B cell (primary cell): ENCODE data around the gene SNTG2. TPM values are rescaled to one million over a fixed set of nuclear protein-coding genes. Genes with fewer than 3 reads are reported as not detected.

ENCODE experiments used
- ATAC-seq: fragments of 200-7000 bp; cut with Tn5 transposase; one replicate; pipeline ENCODE4 v1.10.0; 2021; ENCODE audit warnings: low read depth, mild to moderate bottlenecking, moderate number of reproducible peaks, moderate library complexity
- CTCF ChIA-PET: fragments of 350-600 bp; sonication (Branson Sonifier 250); formaldehyde crosslinking; loops from one replicate; lab custom pipeline; 2021; ENCODE audit warnings: antibody characterized with exemption, inconsistent platforms; lab: Charles Lee
- POLR2A ChIA-PET: fragments of 350-600 bp; sonication (Branson Sonifier 250); formaldehyde crosslinking; loops from one replicate; lab custom pipeline; 2021; ENCODE audit warnings: antibody characterized with exemption; lab: Charles Lee
- DNase-seq: peaks from one replicate; pipeline ENCODE4 v3.0.0; 2013
- H2AFZ ChIP-seq: 2 replicates; pipeline ENCODE4 v1.6.1; 2012; ENCODE audit warnings: mild to moderate bottlenecking, low read depth, low read length; ENCODE audit not compliant: insufficient read depth, poor library complexity, severe bottlenecking
- H3K27ac ChIP-seq, 2 donors: 1 replicate in 1 of 2; 2 replicates in 1 of 2; pipeline ENCODE4 v1.5.1; 2012 to 2013; ENCODE audit warnings: low read length in 2 of 2, mild to moderate bottlenecking in 2 of 2, moderate library complexity in 1 of 2
- H3K27me3 ChIP-seq, 4 experiments: fragments of 200-600 bp in 1 of 4; sonication (generic) in 1 of 4; replicated peaks in 1 of 4; 1 replicate in 2 of 4; 2 replicates in 2 of 4; pipeline versions ENCODE4 v1.6.1 to v1.7.0; 2013 to 2016; ENCODE audit warnings: low read length in 3 of 4, mild to moderate bottlenecking in 2 of 4, mixed read lengths in 1 of 4, moderate library complexity in 1 of 4; ENCODE audit not compliant: insufficient read depth in 4 of 4, control insufficient read depth in 3 of 4; ENCODE audit errors: control extremely low read depth in 1 of 4
- H3K36me3 ChIP-seq, 2 experiments: replicated peaks in 1 of 2; 1 replicate in 1 of 2; 2 replicates in 1 of 2; pipeline versions ENCODE4 v1.6.1 to v1.7.1; 2013; ENCODE audit warnings: low read length in 1 of 2; ENCODE audit not compliant: insufficient read depth in 2 of 2, control insufficient read depth in 1 of 2; ENCODE audit errors: control extremely low read depth in 1 of 2, extremely low read depth in 1 of 2
- H3K4me1 ChIP-seq, 2 donors: fragments of 200-600 bp in 1 of 2; sonication (generic) in 1 of 2; 1 replicate in 1 of 2; 2 replicates in 1 of 2; pipeline versions ENCODE4 v1.5.1 to v1.6.1; 2013 to 2017; ENCODE audit warnings: low read length in 2 of 2; ENCODE audit not compliant: control insufficient read depth in 2 of 2, insufficient read depth in 2 of 2
- H3K4me2 ChIP-seq: replicated peaks from 2 replicates; pipeline ENCODE3; 2012; ENCODE audit warnings: mild to moderate bottlenecking, low read depth, low read length; ENCODE audit not compliant: poor library complexity, severe bottlenecking
- H3K4me3 ChIP-seq, 5 experiments: fragments of 200-600 bp in 1 of 5; sonication (generic) in 1 of 5; 1 replicate in 3 of 5; 2 replicates in 2 of 5; pipeline versions ENCODE4 v1.5.1 to v1.7.0; 2011 to 2016; ENCODE audit warnings: low read length in 4 of 5, mild to moderate bottlenecking in 4 of 5, low read depth in 2 of 5, control low read depth in 1 of 5, moderate library complexity in 1 of 5; ENCODE audit not compliant: insufficient read depth in 1 of 5; ENCODE audit errors: control extremely low read depth in 1 of 5, extremely low read depth in 1 of 5
- H3K79me2 ChIP-seq: fragments of 200-600 bp; sonication (generic); one replicate; pipeline ENCODE4 v1.6.0; 2016; ENCODE audit warnings: low read length; ENCODE audit not compliant: control insufficient read depth, insufficient read depth
- H3K9ac ChIP-seq: fragments of 200-600 bp; sonication (generic); 2 replicates; pipeline ENCODE4 v1.6.1; 2017; ENCODE audit warnings: mild to moderate bottlenecking, low read length, moderate library complexity
- H3K9me3 ChIP-seq, 3 donors: one replicate each; pipeline versions ENCODE4 v1.6.1 to v1.7.1; 2013; ENCODE audit warnings: low read length in 2 of 3; ENCODE audit not compliant: control insufficient read depth in 2 of 3, insufficient read depth in 1 of 3; ENCODE audit errors: control extremely low read depth in 1 of 3
- H4K20me1 ChIP-seq: 2 replicates; pipeline ENCODE4 v1.6.0; 2012; ENCODE audit warnings: mild to moderate bottlenecking, low read length; ENCODE audit not compliant: insufficient read depth, control insufficient read depth, poor library complexity, severe bottlenecking
- H3K27ac Mint-ChIP-seq: one replicate; pipeline ENCODE4 v1.8.0; 2021; ENCODE audit warnings: mixed read lengths
- H3K27me3 Mint-ChIP-seq: one replicate; pipeline ENCODE4 v1.8.0; 2021; ENCODE audit warnings: mixed read lengths
- H3K4me1 Mint-ChIP-seq: one replicate; pipeline ENCODE4 v1.8.0; 2021; ENCODE audit warnings: mixed read lengths
- H3K4me3 Mint-ChIP-seq: one replicate; pipeline ENCODE4 v1.8.0; 2021; ENCODE audit warnings: mixed read lengths
- H3K9me3 Mint-ChIP-seq: one replicate; pipeline ENCODE4 v1.8.0; 2022; ENCODE audit warnings: mixed read lengths; ENCODE audit not compliant: insufficient read depth
- CTCF ChIP-seq: fragments of 200-600 bp; IDR thresholded peaks from one replicate; pipeline ENCODE4 v1.8.0; 2022; ENCODE audit warnings: antibody characterized with exemption, mild to moderate bottlenecking
- EZH2 ChIP-seq: IDR thresholded peaks from 2 replicates; pipeline ENCODE4 v1.6.1; 2012; ENCODE audit warnings: borderline replicate concordance, low read depth, mild to moderate bottlenecking, moderate library complexity, low read length; ENCODE audit not compliant: insufficient read depth, poor library complexity, severe bottlenecking
- WGBS: methylation state at CpG from one replicate; pipeline ENCODE4 v1.1.5; 2013; ENCODE audit warnings: missing lambda C conversion rate; ENCODE audit not compliant: insufficient coverage; 5-methylcytosine and 5-hydroxymethylcytosine counted together
- intact Hi-C: fragments of 100-400 bp; cut with micrococcal nuclease; formaldehyde crosslinking; loops from one replicate; pipeline ENCODE4 v1.10.0; 2022
- polyA plus RNA-seq: library from polyadenylated mRNA; depleted of rRNA; stranded (reverse); fragments of >200 nt; gene quantifications from 2 replicates; pipeline ENCODE4 v1.2.3, GENCODE V29; 2012
- total RNA-seq, 2 donors: library from RNA; stranded (reverse); fragments of 120-200 nt in 1 of 2; gene quantifications; 1 replicate in 1 of 2; 2 replicates in 1 of 2; pipeline versions ENCODE4 v1.2.3 to v1.2.4, GENCODE V29; 2013 to 2022

SNTG2 gene
- total and polyA plus RNA-seq, 2 donors (not counting 1 experiment from before 2014, with no cell fraction given), result 2.1 to 2.4 TPM

DNA sequence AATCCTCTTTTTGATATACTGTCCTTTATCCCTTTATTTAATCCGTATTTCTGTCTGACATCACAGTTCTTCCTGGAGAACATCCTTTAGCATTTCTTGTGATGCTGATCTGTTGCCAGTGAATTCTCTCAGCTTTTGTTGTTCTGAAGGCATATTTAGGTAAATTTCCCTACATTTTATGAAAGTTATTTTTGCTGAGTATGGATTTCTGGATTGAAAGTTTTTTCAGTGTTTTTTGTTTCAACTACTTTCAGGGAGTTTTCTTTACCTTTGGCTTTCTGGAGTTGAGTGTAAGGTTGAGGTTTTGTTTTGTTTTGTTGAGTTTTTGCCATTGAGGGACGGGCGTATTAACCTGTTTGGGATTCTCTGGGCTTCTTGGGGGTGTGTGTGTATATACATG is 22.5 kb downstream of the SNTG2 start:
- Histone ChIP-seq H3K9me3 (peaks cover 0 to 7% (median 5%) of the 10 kb centered on the region in 3 donors), H3K4me2 (no peak overlapping the region), H3K4me1 (peaks cover 35 to 38% of the 10 kb centered on the region in 2 donors), H3K27me3 (peaks cover 0 to 4% (median 0%) of the 10 kb centered on the region in 4 experiments), H3K79me2 (no peaks in the 10 kb centered on the region), H3K36me3 (no peaks in the 10 kb centered on the region), H3K9ac (no peak overlapping the region), H2AFZ (no peak overlapping the region), H4K20me1 (no peaks in the 10 kb centered on the region), H3K4me3 (no peak overlapping the region), H3K27ac (peak overlapping the region in 1 of 2 donors; percentile 64)
- Mint-ChIP-seq H3K4me3 (no peak overlapping the region), H3K27ac (no peak overlapping the region), H3K9me3 (peaks cover 12% of the 10 kb centered on the region), H3K27me3 (peaks cover 27% of the 10 kb centered on the region), H3K4me1 (peaks cover 36% of the 10 kb centered on the region)
- no peak for ATAC-seq
- intact Hi-C loops, result no loop called here
- POLR2A ChIA-PET, result no interaction called here
- no CpG with 5 or more reads among the region's 3 CpGs for WGBS
- CTCF ChIA-PET, result no interaction called here
- TF ChIP-seq CTCF (no peak), EZH2 (no peak)
- no peak for DNase-seq

DNA sequence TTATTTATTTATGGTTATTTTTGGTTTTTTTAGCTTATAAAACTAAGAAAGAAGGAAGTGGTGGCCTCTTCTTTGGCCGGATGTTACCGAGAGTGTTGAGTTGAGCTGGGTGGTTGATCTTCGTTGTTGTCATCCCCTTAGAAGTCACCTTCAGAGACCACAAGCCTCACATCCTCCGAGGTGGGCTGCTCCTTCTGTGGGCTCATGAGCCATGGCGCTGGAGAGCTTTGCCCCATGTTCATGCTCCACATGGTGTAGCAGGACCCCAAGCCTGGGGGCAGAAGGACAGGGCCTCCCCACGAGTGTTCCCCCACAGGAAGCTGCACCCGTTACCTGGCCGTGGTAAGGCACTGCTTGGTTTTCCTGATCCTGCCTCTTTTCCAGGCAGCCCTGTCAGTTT is 23.4 kb downstream of the SNTG2 start:
- CTCF ChIA-PET, result no interaction called here
- TF ChIP-seq CTCF (no peak), EZH2 (no peak)

More for the DNA sequence above, 23.4 kb downstream of the SNTG2 start:
- peak overlapping the region; percentile 69 for H3K27ac Mint-ChIP-seq
- POLR2A ChIA-PET, result no interaction called here
- intact Hi-C loops, result no loop called here
- H3K4me3 Mint-ChIP-seq, result peak overlapping the region; percentile 56
- peaks cover 12% of the 10 kb centered on the region for H3K9me3 Mint-ChIP-seq
- Histone ChIP-seq H3K4me1 (peaks cover 38 to 43% of the 10 kb centered on the region in 2 donors), H3K9me3 (peaks cover 0 to 7% (median 5%) of the 10 kb centered on the region in 3 donors), H4K20me1 (no peaks in the 10 kb centered on the region), H2AFZ (peak overlapping the region; percentile 43), H3K27me3 (peaks cover 0 to 4% (median 0%) of the 10 kb centered on the region in 4 experiments), H3K9ac (peak overlapping the region; percentile 17), H3K79me2 (no peaks in the 10 kb centered on the region), H3K4me2 (peak overlapping the region; percentile 64), H3K27ac (peak overlapping the region; percentile 54 to 64), H3K4me3 (peak overlapping the region in 4 of 5 experiments; percentile 7 to 29 (median 16)), H3K36me3 (no peaks in the 10 kb centered on the region)
- DNase-seq, result peak; percentile 23
- peaks cover 20% of the 10 kb centered on the region for H3K27me3 Mint-ChIP-seq
- WGBS, result 0% methylated on average over 7 of the region's 8 CpGs
- peak; percentile 54 for ATAC-seq
- H3K4me1 Mint-ChIP-seq, result peaks cover 40% of the 10 kb centered on the region
